Measurements from ENCODE around the gene URM1. TPM values are rescaled to one million over a fixed set of nuclear protein-coding genes. Genes with fewer than 3 reads are reported as not detected.
A peak's percentile ranks its signal among the peaks of the same experiment; 100 is the strongest.

Gene URM1
- polyA plus RNA-seq, 2 of the 4 experiments (the other 2 are of a cell fraction) = 43.6 to 50.6 TPM

DNA sequence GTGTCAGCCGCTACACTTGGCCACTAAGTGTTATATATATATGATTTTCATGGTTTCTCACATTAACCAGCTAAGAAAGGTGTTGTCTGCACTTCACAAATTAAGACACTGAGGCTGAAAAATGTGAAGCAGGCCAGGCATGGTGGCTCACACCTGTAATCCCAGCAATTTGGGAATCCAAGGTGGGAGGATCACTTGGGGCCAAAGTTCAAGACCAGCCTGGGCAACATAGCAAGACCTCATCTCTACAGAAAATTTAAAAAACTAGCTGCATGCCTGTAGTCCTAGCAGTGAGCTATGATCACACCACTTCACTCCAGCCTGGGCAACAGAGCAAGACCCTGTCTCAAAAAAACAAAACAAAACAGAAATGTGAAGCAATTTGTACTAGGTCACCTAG is 46.8 kb upstream of the URM1 start:
- Histone ChIP-seq H3K27ac (no peak overlapping the region), H3K4me1 (peaks cover 25% of the 10 kb centered on the region), H3K4me2 (peak overlapping the region; percentile 95; the same call in 2 of the 3 replicates), H3K4me3 (no peak overlapping the region), H3K9me3 (no peaks in the 10 kb centered on the region)
- ATAC-seq (no peak), FAIRE-seq (no peak), DNase-seq (ENCODE audit: low read depth in 1 of 2, low spot score in 1 of 2) (no peak)
- TF ChIP-seq, protein P1, sequence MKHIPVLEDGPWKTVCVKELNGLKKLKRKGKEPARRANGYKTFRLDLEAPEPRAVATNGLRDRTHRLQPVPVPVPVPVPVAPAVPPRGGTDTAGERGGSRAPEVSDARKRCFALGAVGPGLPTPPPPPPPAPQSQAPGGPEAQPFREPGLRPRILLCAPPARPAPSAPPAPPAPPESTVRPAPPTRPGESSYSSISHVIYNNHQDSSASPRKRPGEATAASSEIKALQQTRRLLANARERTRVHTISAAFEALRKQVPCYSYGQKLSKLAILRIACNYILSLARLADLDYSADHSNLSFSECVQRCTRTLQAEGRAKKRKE (CRISPR knock-in tag; IDR thresholded peaks at IDR 0.05; ENCODE audit: low read depth) = no peak
- TF ChIP-seq EP300 (IDR thresholded peaks at IDR 0.05) (no peak), ESRRA (IDR thresholded peaks at IDR 0.05; ENCODE audit: borderline replicate concordance, low read length) (no peak), CHD2 (IDR thresholded peaks at IDR 0.05; ENCODE audit: low read length, partially characterized antibody) (no peak), RFX5 (IDR thresholded peaks at IDR 0.05) (no peak)
- POLR2A ChIA-PET = no interaction called here
- WGBS (ENCODE audit: missing lambda C conversion rate) = 100% methylated on average over 1 of the region's 1 CpG
- CTCF ChIA-PET = interaction anchor here (0.8 to 3.6 kb wide), 7 partner anchors 8 to 96 kb away, joined by 3 to 19 read pairs (median 6); partner anchors contain the start of gene CERCAM

DNA sequence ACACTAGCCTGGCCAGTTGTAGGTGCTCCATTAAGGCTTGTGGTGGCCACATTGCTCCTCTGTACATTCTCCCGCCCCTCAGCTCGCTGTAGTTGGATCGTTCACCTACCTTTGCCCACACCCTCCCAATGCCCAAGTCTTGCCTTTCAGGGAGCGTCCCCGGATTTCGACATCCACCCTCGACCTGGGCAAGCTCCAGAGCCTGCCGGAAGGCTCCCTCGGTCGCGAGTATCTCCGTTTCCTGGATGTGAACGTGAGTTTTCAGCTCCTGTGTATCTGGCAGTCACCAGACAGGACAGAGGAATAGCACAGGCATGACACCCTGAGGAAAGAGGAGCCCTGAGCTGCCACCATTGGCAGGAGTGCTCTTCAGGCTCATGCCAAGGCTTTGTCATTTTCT is 45.5 kb upstream of the URM1 start:
- no peak for ATAC-seq
- peaks cover 25% of the 10 kb centered on the region for H3K4me1 ChIP-seq
- no peak for FAIRE-seq
- no peak overlapping the region for H3K4me2 ChIP-seq
- ChIA-PET CTCF (interaction anchor here (1.7 to 3.6 kb wide), 3 partner anchors 10 to 94 kb away, joined by 6 to 19 read pairs (median 15); partner anchors contain the start of gene CERCAM), POLR2A (no interaction called here)
- WGBS (ENCODE audit: missing lambda C conversion rate) = 89% methylated on average over 13 of the region's 13 CpGs
- no peak for DNase-seq (ENCODE audit: low read depth in 1 of 2, low spot score in 1 of 2)
- no peaks in the 10 kb centered on the region for H3K9me3 ChIP-seq
- H3K27ac ChIP-seq = no peak overlapping the region
- TF ChIP-seq EHF (CRISPR knock-in tag; IDR thresholded peaks at IDR 0.05) (no peak), ZNF302 (CRISPR knock-in tag; IDR thresholded peaks at IDR 0.05) (no peak), SMC3 (IDR thresholded peaks at IDR 0.05) (no peak), POLR2A (IDR thresholded peaks at IDR 0.05; ENCODE audit: low read length) (no peak), CBX2 (IDR thresholded peaks at IDR 0.05; ENCODE audit: borderline replicate concordance, low read depth) (no peak), CEBPB (IDR thresholded peaks at IDR 0.05) (no peak), RFX5 (IDR thresholded peaks at IDR 0.05) (no peak), TP53 (CRISPR knock-in tag; IDR thresholded peaks at IDR 0.05) (no peak), HEYL (CRISPR knock-in tag; IDR thresholded peaks at IDR 0.05) (no peak), CBX8 (IDR thresholded peaks at IDR 0.05) (no peak), FOSB (CRISPR knock-in tag; IDR thresholded peaks at IDR 0.05) (no peak), FOXS1 (CRISPR knock-in tag; IDR thresholded peaks at IDR 0.05) (no peak), HOXB5 (CRISPR knock-in tag; IDR thresholded peaks at IDR 0.05) (no peak), JUN (IDR thresholded peaks at IDR 0.05) (no peak), BHLHE40 (IDR thresholded peaks at IDR 0.05; ENCODE audit: low read depth, low read length) (no peak)
- TF ChIP-seq, protein P2, sequence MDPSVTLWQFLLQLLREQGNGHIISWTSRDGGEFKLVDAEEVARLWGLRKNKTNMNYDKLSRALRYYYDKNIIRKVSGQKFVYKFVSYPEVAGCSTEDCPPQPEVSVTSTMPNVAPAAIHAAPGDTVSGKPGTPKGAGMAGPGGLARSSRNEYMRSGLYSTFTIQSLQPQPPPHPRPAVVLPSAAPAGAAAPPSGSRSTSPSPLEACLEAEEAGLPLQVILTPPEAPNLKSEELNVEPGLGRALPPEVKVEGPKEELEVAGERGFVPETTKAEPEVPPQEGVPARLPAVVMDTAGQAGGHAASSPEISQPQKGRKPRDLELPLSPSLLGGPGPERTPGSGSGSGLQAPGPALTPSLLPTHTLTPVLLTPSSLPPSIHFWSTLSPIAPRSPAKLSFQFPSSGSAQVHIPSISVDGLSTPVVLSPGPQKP (IDR thresholded peaks at IDR 0.05; ENCODE audit: low read depth, low read length) = no peak
- TF ChIP-seq, protein P3, sequence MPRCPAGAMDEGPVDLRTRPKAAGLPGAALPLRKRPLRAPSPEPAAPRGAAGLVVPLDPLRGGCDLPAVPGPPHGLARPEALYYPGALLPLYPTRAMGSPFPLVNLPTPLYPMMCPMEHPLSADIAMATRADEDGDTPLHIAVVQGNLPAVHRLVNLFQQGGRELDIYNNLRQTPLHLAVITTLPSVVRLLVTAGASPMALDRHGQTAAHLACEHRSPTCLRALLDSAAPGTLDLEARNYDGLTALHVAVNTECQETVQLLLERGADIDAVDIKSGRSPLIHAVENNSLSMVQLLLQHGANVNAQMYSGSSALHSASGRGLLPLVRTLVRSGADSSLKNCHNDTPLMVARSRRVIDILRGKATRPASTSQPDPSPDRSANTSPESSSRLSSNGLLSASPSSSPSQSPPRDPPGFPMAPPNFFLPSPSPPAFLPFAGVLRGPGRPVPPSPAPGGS (IDR thresholded peaks at IDR 0.05) = no peak
- TF ChIP-seq, protein P4, sequence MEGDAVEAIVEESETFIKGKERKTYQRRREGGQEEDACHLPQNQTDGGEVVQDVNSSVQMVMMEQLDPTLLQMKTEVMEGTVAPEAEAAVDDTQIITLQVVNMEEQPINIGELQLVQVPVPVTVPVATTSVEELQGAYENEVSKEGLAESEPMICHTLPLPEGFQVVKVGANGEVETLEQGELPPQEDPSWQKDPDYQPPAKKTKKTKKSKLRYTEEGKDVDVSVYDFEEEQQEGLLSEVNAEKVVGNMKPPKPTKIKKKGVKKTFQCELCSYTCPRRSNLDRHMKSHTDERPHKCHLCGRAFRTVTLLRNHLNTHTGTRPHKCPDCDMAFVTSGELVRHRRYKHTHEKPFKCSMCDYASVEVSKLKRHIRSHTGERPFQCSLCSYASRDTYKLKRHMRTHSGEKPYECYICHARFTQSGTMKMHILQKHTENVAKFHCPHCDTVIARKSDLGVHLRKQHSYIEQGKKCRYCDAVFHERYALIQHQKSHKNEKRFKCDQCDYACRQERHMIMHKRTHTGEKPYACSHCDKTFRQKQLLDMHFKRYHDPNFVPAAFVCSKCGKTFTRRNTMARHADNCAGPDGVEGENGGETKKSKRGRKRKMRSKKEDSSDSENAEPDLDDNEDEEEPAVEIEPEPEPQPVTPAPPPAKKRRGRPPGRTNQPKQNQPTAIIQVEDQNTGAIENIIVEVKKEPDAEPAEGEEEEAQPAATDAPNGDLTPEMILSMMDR (IDR thresholded peaks at IDR 0.05) = no peak
- H3K4me3 ChIP-seq = no peak overlapping the region

Data from A549 (cell line).